ENCODE data around the gene HIVEP2. TPM values are rescaled to one million over a fixed set of nuclear protein-coding genes. Genes with fewer than 3 reads are reported as not detected.
A peak's percentile ranks its signal among the peaks of the same experiment; 100 is the strongest.

The HIVEP2 gene
- polyA plus RNA-seq, 2 of the 4 experiments (the other 2 are of a cell fraction), result 2.2 to 2.6 TPM

- DNase-seq (ENCODE audit: low read depth in 1 of 2, low spot score in 1 of 2) (no peak), FAIRE-seq (no peak), ATAC-seq (no peak; a peak in 1 of 6 replicates)
- Histone ChIP-seq H3K27ac (peak overlapping the region in 1 of 2 experiments; percentile 41; a peak in 2 of 6 replicates), H3K4me2 (peak overlapping the region; percentile 25), H3K4me3 (no peak overlapping the region), H3K4me1 (peaks cover 35% of the 10 kb centered on the region), H3K9me3 (no peaks in the 10 kb centered on the region)
- TF ChIP-seq E2F6 (IDR thresholded peaks at IDR 0.05; ENCODE audit: borderline replicate concordance, low read depth) (no peak), KDM1A (IDR thresholded peaks at IDR 0.05; ENCODE audit: low read depth) (no peak), PBX3 (IDR thresholded peaks at IDR 0.05) (no peak), EHF (CRISPR knock-in tag; IDR thresholded peaks at IDR 0.05) (no peak), RARB (CRISPR knock-in tag; IDR thresholded peaks at IDR 0.05) (no peak), ELK1 (IDR thresholded peaks at IDR 0.05; ENCODE audit: low read depth, low read length) (no peak), REST (IDR thresholded peaks at IDR 0.05) (no peak), FOSB (CRISPR knock-in tag; IDR thresholded peaks at IDR 0.05) (no peak), ZSCAN20 (CRISPR knock-in tag; IDR thresholded peaks at IDR 0.05) (no peak)
- 35% methylated on average over 4 of the region's 4 CpGs for WGBS (ENCODE audit: missing lambda C conversion rate)
- ChIA-PET POLR2A (no interaction called here), CTCF (no interaction called here)
These were observed 73.1 kb downstream of the HIVEP2 start for GRCh38 chr6:142871910-142872331.

GRCh38 chr6:142870787-142871415 lies 74.1 kb downstream of the HIVEP2 start:
- no peak for TF ChIP-seq ATOH8 (CRISPR knock-in tag; IDR thresholded peaks at IDR 0.05; ENCODE audit: low read depth)
- peak in 1 of 2 experiments; percentile 13; a peak in 1 of 4 replicates for TF ChIP-seq CEBPB (IDR thresholded peaks at IDR 0.05)
- TF ChIP-seq ELK1 (IDR thresholded peaks at IDR 0.05; ENCODE audit: low read depth, low read length), result no peak
- no peak for TF ChIP-seq GATA3 (IDR thresholded peaks at IDR 0.05; ENCODE audit: borderline replicate concordance)
- TF ChIP-seq RNF2 (IDR thresholded peaks at IDR 0.05; ENCODE audit: borderline replicate concordance, low read depth), result no peak
- TF ChIP-seq BHLHE40 (IDR thresholded peaks at IDR 0.05; ENCODE audit: low read depth, low read length), result no peak
- ATAC-seq, result no peak
- 73% methylated on average over 4 of the region's 4 CpGs for WGBS (ENCODE audit: missing lambda C conversion rate)
- POLR2A ChIA-PET, result no interaction called here
- Histone ChIP-seq H3K4me1 (peaks cover 35% of the 10 kb centered on the region), H3K4me2 (peak overlapping the region; percentile 25; the same call in 2 of the 3 replicates), H3K9me3 (no peaks in the 10 kb centered on the region), H3K4me3 (no peak overlapping the region), H3K27ac (no peak overlapping the region)
- CTCF ChIA-PET, result no interaction called here
- FAIRE-seq, result no peak
- no peak for DNase-seq (ENCODE audit: low read depth in 1 of 2, low spot score in 1 of 2)
